ENCODE data around the gene WNT2B. TPM values are rescaled to one million over a fixed set of nuclear protein-coding genes. Genes with fewer than 3 reads are reported as not detected.

Gene WNT2B
- polyA plus RNA-seq, 6 donors from 2014 or later, result 0.03 to 0.59 (median 0.20) TPM; not detected in 1

DNA sequence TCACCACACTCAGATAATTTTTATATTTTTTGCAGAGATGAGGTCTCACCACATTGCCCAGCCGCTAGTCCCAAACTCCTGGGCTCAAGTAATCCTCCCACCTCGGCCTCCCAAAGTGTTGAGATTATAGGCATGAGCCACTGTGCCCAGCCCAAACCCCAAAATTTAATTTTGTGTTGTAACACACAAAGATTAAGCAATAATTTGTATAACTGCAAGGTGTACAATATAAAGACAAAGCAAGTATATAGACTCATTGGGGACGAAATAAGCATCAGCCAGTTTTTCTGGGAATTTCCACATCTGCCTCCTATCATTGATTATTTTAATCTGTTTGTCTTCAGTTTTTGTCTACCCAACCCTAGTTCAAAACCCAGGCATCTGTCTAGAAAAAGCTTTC lies 67.5 kb downstream of the WNT2B start:
- DNase-seq (no peak), ATAC-seq (ENCODE audit: low read depth in 2 of 2) (no peak)
- Mint-ChIP-seq H3K36me3 (peaks cover 18 to 20% of the 10 kb centered on the region in 2 donors), H3K27ac (no peak overlapping the region), H3K4me1 (no peaks in the 10 kb centered on the region), H3K4me3 (no peak overlapping the region), H3K27me3 (no peaks in the 10 kb centered on the region), H3K9me3 (no peaks in the 10 kb centered on the region)

Other genes with a start within 250 kb of the WNT2B start
- gene CTTNBP2NL, start 112.8 kb upstream of the WNT2B start, polyA plus RNA-seq (ENCODE audit: low read depth in 6 of 6), result 1 to 10 TPM in 3 of 6 donors, under 1 TPM in 3; 0.19 to 2.7 (median 1.0) TPM
- gene ST7L, start 110.2 kb downstream of the WNT2B start, polyA plus RNA-seq (ENCODE audit: low read depth in 6 of 6), result 10 to 100 TPM; 10.7 to 22.0 (median 13.5) TPM
- gene CAPZA1, start 110.9 kb downstream of the WNT2B start, polyA plus RNA-seq (ENCODE audit: low read depth in 6 of 6), result 100 to 1,000 TPM; 202 to 291 (median 254) TPM
- gene MOV10, start 165.7 kb downstream of the WNT2B start, polyA plus RNA-seq (ENCODE audit: low read depth in 6 of 6), result 10 to 100 TPM in 3 of 6 donors, 1 to 10 TPM in 3; 3.4 to 10.5 (median 9.8) TPM
- 10 to 100 TPM; 34.7 to 85.7 (median 52.0) TPM for gene RHOC, start 198.2 kb downstream of the WNT2B start, polyA plus RNA-seq (ENCODE audit: low read depth in 6 of 6)
- gene PPM1J, start 206.4 kb downstream of the WNT2B start, polyA plus RNA-seq (ENCODE audit: low read depth in 6 of 6), result 1 to 10 TPM in 5 of 6 donors, under 1 TPM in 1; 0.48 to 3.1 (median 1.5) TPM